Kidney (tissue), 14 donors: Measurements from ENCODE around the gene PIK3AP1. TPM values are rescaled to one million over a fixed set of nuclear protein-coding genes. Genes with fewer than 3 reads are reported as not detected.

Experiments
- DNase-seq, 5 donors: peaks; one replicate each; pipeline ENCODE4 v3.0.0-alpha.2; 2013 to 2020
- FAIRE-seq: peaks from 2 replicates; lab custom pipeline; 2012; peaks lifted over from hg19 to GRCh38; lab: Jason Lieb, UNC
- H3K27ac ChIP-seq, 2 donors: one replicate each; pipeline ENCODE4 v1.7.0; 2013; ENCODE audit warnings: low read depth in 2 of 2, low read length in 2 of 2, inconsistent platforms in 1 of 2
- H3K27me3 ChIP-seq: one replicate; pipeline ENCODE4 v1.7.1; 2013; ENCODE audit warnings: low read length, inconsistent platforms; ENCODE audit not compliant: control insufficient read depth, insufficient read depth
- H3K36me3 ChIP-seq, 3 donors: one replicate each; pipeline versions ENCODE4 v1.7.0 to v1.7.1; 2013; ENCODE audit warnings: low read length in 3 of 3, control low read depth in 1 of 3, inconsistent platforms in 1 of 3; ENCODE audit not compliant: insufficient read depth in 3 of 3, control insufficient read depth in 2 of 3
- H3K4me1 ChIP-seq, 3 donors: one replicate each; pipeline versions ENCODE4 v1.7.0 to v1.7.1; 2013; ENCODE audit warnings: low read length in 3 of 3, inconsistent platforms in 1 of 3, low read depth in 1 of 3; ENCODE audit not compliant: control insufficient read depth in 2 of 3, insufficient read depth in 2 of 3
- H3K4me3 ChIP-seq, 3 donors: one replicate each; pipeline versions ENCODE4 v1.7.0 to v1.8.1; 2013; ENCODE audit warnings: low read length in 3 of 3, control low read depth in 1 of 3, inconsistent platforms in 1 of 3
- H3K9ac ChIP-seq, 3 donors: one replicate each; pipeline versions ENCODE4 v1.7.0 to v1.7.1; 2013; ENCODE audit warnings: low read length in 3 of 3, control low read depth in 1 of 3, inconsistent platforms in 1 of 3
- H3K9me3 ChIP-seq, 3 donors: one replicate each; pipeline versions ENCODE4 v1.7.0 to v1.7.1; 2013; ENCODE audit warnings: low read length in 3 of 3, control low read depth in 1 of 3, inconsistent platforms in 1 of 3; ENCODE audit not compliant: control insufficient read depth in 2 of 3, insufficient read depth in 1 of 3
- CTCF ChIP-seq: IDR thresholded peaks from 3 replicates; pipeline ENCODE4 v1.5.1; 2012; ENCODE audit warnings: mild to moderate bottlenecking, moderate library complexity, borderline replicate concordance; ENCODE audit not compliant: insufficient read depth; ENCODE audit errors: extremely low read depth
- intact Hi-C: fragments of 100-400 bp; cut with DNase I; formaldehyde crosslinking; loops from one replicate; pipeline ENCODE4 v1.11.1; 2022
- polyA plus RNA-seq: library from polyadenylated mRNA; stranded (reverse); fragments of 350-450 nt; fragmentation: Illumina TruSeq; extraction: RNeasy Lipid Tissue Mini Kit (QIAGEN cat#74804); gene quantifications from one replicate; pipeline ENCODE4 v1.2.3, GENCODE V29; 2014; ENCODE audit warnings: low read depth, low replicate concordance; ENCODE audit not compliant: insufficient read depth
- total RNA-seq: library from RNA; stranded (reverse); fragmentation: NEBNext Ultra II Directional; extraction: Animal tissue kit (Norgen Biotek cat#: 25700); gene quantifications from one replicate; pipeline ENCODE4 v1.2.1, GENCODE V29; 2021
- donor health status: control.
- donor health status: control.
- donor health status: control.
- donor health status: control.
- donor health status: control.
- donor health status: DM: yes; HTN: yes; CAD: no.
- donor health status: Normal renal cell carcinoma (clear cell type).

The PIK3AP1 gene
- total and polyA plus RNA-seq, 2 donors from 2014 or later: 6.5 to 28.4 TPM

DNA sequence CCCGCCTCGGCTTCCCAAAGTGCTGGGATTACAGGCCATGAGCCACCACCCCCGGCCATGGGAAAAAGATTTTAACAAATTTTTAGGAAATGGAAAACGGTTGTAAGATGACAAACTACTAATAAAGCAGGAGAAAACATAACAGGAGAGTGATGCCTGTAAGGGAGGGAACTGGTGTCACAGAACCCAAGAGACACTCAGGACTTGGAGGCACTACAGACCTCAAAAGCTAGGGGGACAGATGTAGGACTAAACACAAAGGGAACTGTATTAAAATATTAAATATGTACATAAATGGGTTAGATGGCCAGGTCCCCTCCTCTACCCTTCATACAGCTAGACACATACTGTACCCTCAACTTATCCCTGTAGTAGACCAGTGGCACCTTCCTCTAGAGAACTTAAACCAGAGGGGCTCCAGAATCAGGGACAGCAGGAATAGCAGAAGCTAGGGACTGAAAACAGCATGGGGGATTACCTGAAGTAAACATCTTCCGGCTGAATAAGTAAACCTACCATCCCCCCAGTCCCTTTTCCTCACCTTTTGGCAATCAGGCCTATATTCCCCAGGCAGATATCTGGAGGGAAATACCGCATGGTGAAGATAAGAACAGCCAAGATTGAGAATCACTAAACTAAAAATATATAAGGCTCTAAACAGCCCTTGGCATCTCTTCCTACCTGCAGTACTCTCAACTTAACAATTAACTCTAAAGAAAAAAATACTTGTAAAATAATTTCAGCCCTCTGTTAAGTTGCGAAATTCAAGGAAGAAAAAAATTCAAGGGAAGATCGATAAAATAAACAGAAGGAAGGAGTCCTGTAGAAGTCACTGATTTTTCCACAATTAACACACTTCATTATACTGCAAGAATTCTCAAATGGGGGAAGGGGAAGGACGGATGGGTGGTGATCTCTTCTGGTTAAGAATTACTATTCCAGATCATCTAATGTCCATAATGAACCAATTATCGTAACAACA lies 149.0 kb downstream of the PIK3AP1 start:
- intact Hi-C loops: no loop called here
- DNase-seq: no peak
- H3K9me3 ChIP-seq: no peaks in the 10 kb centered on the region
- no peaks in the 10 kb centered on the region for H3K36me3 ChIP-seq
- no peak overlapping the region for H3K9ac ChIP-seq
- no peak for FAIRE-seq
- no peak for TF ChIP-seq CTCF
- H3K4me3 ChIP-seq: no peak overlapping the region
- no peak overlapping the region for H3K27ac ChIP-seq
- no peaks in the 10 kb centered on the region for H3K27me3 ChIP-seq
- peaks cover 0 to 6% (median 0%) of the 10 kb centered on the region in 3 donors for H3K4me1 ChIP-seq

GRCh38 chr10:96570511-96570910 lies 149.8 kb downstream of the PIK3AP1 start:
- H3K9me3 ChIP-seq: no peaks in the 10 kb centered on the region
- DNase-seq (no peak), FAIRE-seq (no peak)
- no peak overlapping the region for H3K4me3 ChIP-seq
- H3K9ac ChIP-seq: no peak overlapping the region
- no peak for TF ChIP-seq CTCF
- intact Hi-C loops: no loop called here
- no peaks in the 10 kb centered on the region for H3K36me3 ChIP-seq
- no peaks in the 10 kb centered on the region for H3K27me3 ChIP-seq
- no peak overlapping the region for H3K27ac ChIP-seq
- H3K4me1 ChIP-seq: peaks cover 0 to 6% (median 0%) of the 10 kb centered on the region in 3 donors

GRCh38 chr10:96568402-96568801 lies 151.9 kb downstream of the PIK3AP1 start:
- TF ChIP-seq CTCF: no peak
- H3K27ac ChIP-seq: no peak overlapping the region
- no peak for DNase-seq
- H3K9me3 ChIP-seq: no peaks in the 10 kb centered on the region
- no peaks in the 10 kb centered on the region for H3K27me3 ChIP-seq
- no peak overlapping the region for H3K4me3 ChIP-seq
- no peak overlapping the region for H3K9ac ChIP-seq
- FAIRE-seq: no peak
- intact Hi-C loops: no loop called here
- H3K36me3 ChIP-seq: peaks cover 0 to 3% (median 0%) of the 10 kb centered on the region in 3 donors
- H3K4me1 ChIP-seq: peaks cover 0 to 6% (median 0%) of the 10 kb centered on the region in 3 donors
